ENCODE results near the gene CDH13. TPM values are rescaled to one million over a fixed set of nuclear protein-coding genes. Genes with fewer than 3 reads are reported as not detected.

Gene CDH13
- total and polyA plus RNA-seq, 2 of the 8 experiments (the other 6 are each of a cell fraction or from before 2014, with no cell fraction given): 2.3 to 2.4 TPM

GRCh38 chr16:83248735-83249463, 622.1 kb downstream of the CDH13 start:
- Histone ChIP-seq H2BK12ac (ENCODE audit: low read depth, low read length) (no peak overlapping the region), H3K27ac (ENCODE audit: low read depth, low read length) (no peak overlapping the region), H3K9me3 (ENCODE audit: insufficient read depth in 2 of 2, low read depth in 1 of 2, low read length in 1 of 2) (no peaks in the 10 kb centered on the region), H3K18ac (ENCODE audit: extremely low read depth, low read length) (no peak overlapping the region), H3K9ac (replicated peaks in 1 of 4; ENCODE audit: extremely low read depth in 1 of 4, low read depth in 3 of 4, low read length in 3 of 4) (no peak overlapping the region), H2BK120ac (replicated peaks; ENCODE audit: low read depth, low read length) (no peak overlapping the region), H2BK20ac (ENCODE audit: low read length) (no peak overlapping the region), H2BK15ac (ENCODE audit: low read length) (no peak overlapping the region), H2BK5ac (ENCODE audit: low read depth, low read length) (no peak overlapping the region), H3K4me3 (ENCODE audit: extremely low read depth in 1 of 4, insufficient read depth in 2 of 4, low read depth in 3 of 4, low read length in 4 of 4) (no peak overlapping the region), H3K23ac (ENCODE audit: insufficient read length) (no peak overlapping the region), H3K4ac (replicated peaks; ENCODE audit: insufficient read length, low read depth, low read length) (no peak overlapping the region), H3K36me3 (ENCODE audit: control insufficient read depth in 2 of 4, insufficient read depth in 4 of 4, low read length in 3 of 4) (no peaks in the 10 kb centered on the region), H4K20me1 (replicated peaks in 1 of 2; ENCODE audit: control insufficient read depth in 1 of 2, insufficient read depth in 2 of 2, low read length in 2 of 2) (peaks cover 0 to 1% of the 10 kb centered on the region in 2 experiments), H3K4me1 (replicated peaks in 1 of 4; ENCODE audit: control insufficient read depth in 3 of 4, insufficient read depth in 4 of 4, low read length in 3 of 4) (peaks cover 0 to 5% (median 3%) of the 10 kb centered on the region in 4 experiments; a peak in 3 of 7 replicates), H4K5ac (ENCODE audit: insufficient read length, low read depth, low read length) (no peak overlapping the region), H2AK5ac (ENCODE audit: low read depth, low read length) (no peak overlapping the region), H4K91ac (replicated peaks; ENCODE audit: insufficient read length, low read length) (no peak overlapping the region), H3K27me3 (replicated peaks in 1 of 4; ENCODE audit: control insufficient read depth in 3 of 4, extremely low read depth in 1 of 4, insufficient read depth in 3 of 4, low read length in 3 of 4) (no peaks in the 10 kb centered on the region), H3K79me1 (ENCODE audit: low read depth, low read length) (no peaks in the 10 kb centered on the region), H3K23me2 (ENCODE audit: low read depth, low read length) (no peaks in the 10 kb centered on the region), H3K56ac (replicated peaks; ENCODE audit: insufficient read length, low read depth, low read length) (no peak overlapping the region), H2AFZ (ENCODE audit: low read length) (no peak overlapping the region), H4K8ac (ENCODE audit: extremely low read depth, insufficient read depth, low read length) (no peak overlapping the region), H3K14ac (ENCODE audit: insufficient read length) (no peak overlapping the region), H3K79me2 (ENCODE audit: control insufficient read depth in 1 of 2, insufficient read depth in 2 of 2, low read length in 2 of 2) (no peaks in the 10 kb centered on the region), H3K4me2 (ENCODE audit: insufficient read depth in 1 of 2, low read depth in 2 of 2, low read length in 2 of 2) (no peak overlapping the region)
- POLR2A ChIA-PET (ENCODE audit: partially characterized antibody): no interaction called here
- DNase-seq (ENCODE audit: low read depth in 1 of 2, low spot score in 2 of 2): no peak
- WGBS, 2 experiments (ENCODE audit: extremely low coverage in 1 of 2, insufficient coverage in 1 of 2, insufficient read length in 1 of 2, insufficient replicate concordance in 2 of 2, low coverage in 1 of 2, low lambda C conversion rate in 2 of 2, missing lambda C conversion rate in 1 of 2): 95% methylated on average over 8 of the region's 8 CpGs; no CpG with 5 or more reads in 1 of the 2 experiments
- no peak for FAIRE-seq
- CTCF ChIA-PET (ENCODE audit: partially characterized antibody): interaction anchor here (0.6 to 2.3 kb wide), 3 partner anchors 7 to 648 kb away, joined by 3 to 10 read pairs (median 3); no protein-coding TSS in a partner anchor
- TF ChIP-seq GTF2F1 (IDR thresholded peaks at IDR 0.05; ENCODE audit: borderline replicate concordance, low read depth, low read length): no peak
- TF ChIP-seq ZNF274 (IDR thresholded peaks at IDR 0.05; ENCODE audit: borderline replicate concordance, extremely low read depth, low read length): no peak
- TF ChIP-seq SAP30 (IDR thresholded peaks at IDR 0.05; ENCODE audit: insufficient read depth, insufficient replicate concordance, low read length): no peak
- TF ChIP-seq TBP (IDR thresholded peaks at IDR 0.05; ENCODE audit: low read depth, low read length): no peak
- TF ChIP-seq YY1 (IDR thresholded peaks at IDR 0.05; ENCODE audit: low read depth, low read length): no peak
- TF ChIP-seq CEBPB (IDR thresholded peaks at IDR 0.05; ENCODE audit: low read depth, low read length): no peak
- no peak for TF ChIP-seq SP1 (IDR thresholded peaks at IDR 0.05; ENCODE audit: low read depth, low read length)
- TF ChIP-seq POU5F1 (IDR thresholded peaks at IDR 0.05; ENCODE audit: low read depth, low read length): no peak
- TF ChIP-seq SP2 (IDR thresholded peaks at IDR 0.05; ENCODE audit: low read length): no peak
- TF ChIP-seq RFX5 (IDR thresholded peaks at IDR 0.05; ENCODE audit: borderline replicate concordance, low read depth, low read length): no peak
- TF ChIP-seq FOSL1 (IDR thresholded peaks at IDR 0.05; ENCODE audit: insufficient read depth, low read depth, low read length): no peak
- TF ChIP-seq POLR2AphosphoS5 (IDR thresholded peaks at IDR 0.05; ENCODE audit: low read depth, low read length): no peak
- no peak for TF ChIP-seq BRCA1 (IDR thresholded peaks at IDR 0.05; ENCODE audit: low read depth, low read length)
- TF ChIP-seq BACH1 (IDR thresholded peaks at IDR 0.05; ENCODE audit: low read length): no peak
- TF ChIP-seq MAFK (IDR thresholded peaks at IDR 0.05; ENCODE audit: low read depth, low read length): no peak
